B cell (primary cell): Measurements from ENCODE around the gene ZNF507. TPM values are rescaled to one million over a fixed set of nuclear protein-coding genes. Genes with fewer than 3 reads are reported as not detected.

ENCODE experiments used
- ATAC-seq: fragments of 200-7000 bp; cut with Tn5 transposase; one replicate; pipeline ENCODE4 v1.10.0; 2021; ENCODE audit warnings: low read depth, mild to moderate bottlenecking, moderate number of reproducible peaks, moderate library complexity
- CTCF ChIA-PET: fragments of 350-600 bp; sonication (Branson Sonifier 250); formaldehyde crosslinking; loops from one replicate; lab custom pipeline; 2021; ENCODE audit warnings: antibody characterized with exemption, inconsistent platforms; lab: Charles Lee
- POLR2A ChIA-PET: fragments of 350-600 bp; sonication (Branson Sonifier 250); formaldehyde crosslinking; loops from one replicate; lab custom pipeline; 2021; ENCODE audit warnings: antibody characterized with exemption; lab: Charles Lee
- DNase-seq: peaks from one replicate; pipeline ENCODE4 v3.0.0; 2013
- H2AFZ ChIP-seq: 2 replicates; pipeline ENCODE4 v1.6.1; 2012; ENCODE audit warnings: mild to moderate bottlenecking, low read depth, low read length; ENCODE audit not compliant: insufficient read depth, poor library complexity, severe bottlenecking
- H3K27ac ChIP-seq, 2 donors: 1 replicate in 1 of 2; 2 replicates in 1 of 2; pipeline ENCODE4 v1.5.1; 2012 to 2013; ENCODE audit warnings: low read length in 2 of 2, mild to moderate bottlenecking in 2 of 2, moderate library complexity in 1 of 2
- H3K27me3 ChIP-seq, 4 experiments: fragments of 200-600 bp in 1 of 4; sonication (generic) in 1 of 4; replicated peaks in 1 of 4; 1 replicate in 2 of 4; 2 replicates in 2 of 4; pipeline versions ENCODE4 v1.6.1 to v1.7.0; 2013 to 2016; ENCODE audit warnings: low read length in 3 of 4, mild to moderate bottlenecking in 2 of 4, mixed read lengths in 1 of 4, moderate library complexity in 1 of 4; ENCODE audit not compliant: insufficient read depth in 4 of 4, control insufficient read depth in 3 of 4; ENCODE audit errors: control extremely low read depth in 1 of 4
- H3K36me3 ChIP-seq, 2 experiments: replicated peaks in 1 of 2; 1 replicate in 1 of 2; 2 replicates in 1 of 2; pipeline versions ENCODE4 v1.6.1 to v1.7.1; 2013; ENCODE audit warnings: low read length in 1 of 2; ENCODE audit not compliant: insufficient read depth in 2 of 2, control insufficient read depth in 1 of 2; ENCODE audit errors: control extremely low read depth in 1 of 2, extremely low read depth in 1 of 2
- H3K4me1 ChIP-seq, 2 donors: fragments of 200-600 bp in 1 of 2; sonication (generic) in 1 of 2; 1 replicate in 1 of 2; 2 replicates in 1 of 2; pipeline versions ENCODE4 v1.5.1 to v1.6.1; 2013 to 2017; ENCODE audit warnings: low read length in 2 of 2; ENCODE audit not compliant: control insufficient read depth in 2 of 2, insufficient read depth in 2 of 2
- H3K4me2 ChIP-seq: replicated peaks from 2 replicates; pipeline ENCODE3; 2012; ENCODE audit warnings: mild to moderate bottlenecking, low read depth, low read length; ENCODE audit not compliant: poor library complexity, severe bottlenecking
- H3K4me3 ChIP-seq, 5 experiments: fragments of 200-600 bp in 1 of 5; sonication (generic) in 1 of 5; 1 replicate in 3 of 5; 2 replicates in 2 of 5; pipeline versions ENCODE4 v1.5.1 to v1.7.0; 2011 to 2016; ENCODE audit warnings: low read length in 4 of 5, mild to moderate bottlenecking in 4 of 5, low read depth in 2 of 5, control low read depth in 1 of 5, moderate library complexity in 1 of 5; ENCODE audit not compliant: insufficient read depth in 1 of 5; ENCODE audit errors: control extremely low read depth in 1 of 5, extremely low read depth in 1 of 5
- H3K79me2 ChIP-seq: fragments of 200-600 bp; sonication (generic); one replicate; pipeline ENCODE4 v1.6.0; 2016; ENCODE audit warnings: low read length; ENCODE audit not compliant: control insufficient read depth, insufficient read depth
- H3K9ac ChIP-seq: fragments of 200-600 bp; sonication (generic); 2 replicates; pipeline ENCODE4 v1.6.1; 2017; ENCODE audit warnings: mild to moderate bottlenecking, low read length, moderate library complexity
- H3K9me3 ChIP-seq, 3 donors: one replicate each; pipeline versions ENCODE4 v1.6.1 to v1.7.1; 2013; ENCODE audit warnings: low read length in 2 of 3; ENCODE audit not compliant: control insufficient read depth in 2 of 3, insufficient read depth in 1 of 3; ENCODE audit errors: control extremely low read depth in 1 of 3
- H4K20me1 ChIP-seq: 2 replicates; pipeline ENCODE4 v1.6.0; 2012; ENCODE audit warnings: mild to moderate bottlenecking, low read length; ENCODE audit not compliant: insufficient read depth, control insufficient read depth, poor library complexity, severe bottlenecking
- H3K27ac Mint-ChIP-seq: one replicate; pipeline ENCODE4 v1.8.0; 2021; ENCODE audit warnings: mixed read lengths
- H3K27me3 Mint-ChIP-seq: one replicate; pipeline ENCODE4 v1.8.0; 2021; ENCODE audit warnings: mixed read lengths
- H3K4me1 Mint-ChIP-seq: one replicate; pipeline ENCODE4 v1.8.0; 2021; ENCODE audit warnings: mixed read lengths
- H3K4me3 Mint-ChIP-seq: one replicate; pipeline ENCODE4 v1.8.0; 2021; ENCODE audit warnings: mixed read lengths
- H3K9me3 Mint-ChIP-seq: one replicate; pipeline ENCODE4 v1.8.0; 2022; ENCODE audit warnings: mixed read lengths; ENCODE audit not compliant: insufficient read depth
- CTCF ChIP-seq: fragments of 200-600 bp; IDR thresholded peaks from one replicate; pipeline ENCODE4 v1.8.0; 2022; ENCODE audit warnings: antibody characterized with exemption, mild to moderate bottlenecking
- EZH2 ChIP-seq: IDR thresholded peaks from 2 replicates; pipeline ENCODE4 v1.6.1; 2012; ENCODE audit warnings: borderline replicate concordance, low read depth, mild to moderate bottlenecking, moderate library complexity, low read length; ENCODE audit not compliant: insufficient read depth, poor library complexity, severe bottlenecking
- WGBS: methylation state at CpG from one replicate; pipeline ENCODE4 v1.1.5; 2013; ENCODE audit warnings: missing lambda C conversion rate; ENCODE audit not compliant: insufficient coverage; 5-methylcytosine and 5-hydroxymethylcytosine counted together
- intact Hi-C: fragments of 100-400 bp; cut with micrococcal nuclease; formaldehyde crosslinking; loops from one replicate; pipeline ENCODE4 v1.10.0; 2022
- polyA plus RNA-seq: library from polyadenylated mRNA; depleted of rRNA; stranded (reverse); fragments of >200 nt; gene quantifications from 2 replicates; pipeline ENCODE4 v1.2.3, GENCODE V29; 2012
- total RNA-seq, 2 donors: library from RNA; stranded (reverse); fragments of 120-200 nt in 1 of 2; gene quantifications; 1 replicate in 1 of 2; 2 replicates in 1 of 2; pipeline versions ENCODE4 v1.2.3 to v1.2.4, GENCODE V29; 2013 to 2022

Gene ZNF507
- total and polyA plus RNA-seq, 2 donors (not counting 1 experiment from before 2014, with no cell fraction given), result 13.6 to 38.6 TPM

DNA sequence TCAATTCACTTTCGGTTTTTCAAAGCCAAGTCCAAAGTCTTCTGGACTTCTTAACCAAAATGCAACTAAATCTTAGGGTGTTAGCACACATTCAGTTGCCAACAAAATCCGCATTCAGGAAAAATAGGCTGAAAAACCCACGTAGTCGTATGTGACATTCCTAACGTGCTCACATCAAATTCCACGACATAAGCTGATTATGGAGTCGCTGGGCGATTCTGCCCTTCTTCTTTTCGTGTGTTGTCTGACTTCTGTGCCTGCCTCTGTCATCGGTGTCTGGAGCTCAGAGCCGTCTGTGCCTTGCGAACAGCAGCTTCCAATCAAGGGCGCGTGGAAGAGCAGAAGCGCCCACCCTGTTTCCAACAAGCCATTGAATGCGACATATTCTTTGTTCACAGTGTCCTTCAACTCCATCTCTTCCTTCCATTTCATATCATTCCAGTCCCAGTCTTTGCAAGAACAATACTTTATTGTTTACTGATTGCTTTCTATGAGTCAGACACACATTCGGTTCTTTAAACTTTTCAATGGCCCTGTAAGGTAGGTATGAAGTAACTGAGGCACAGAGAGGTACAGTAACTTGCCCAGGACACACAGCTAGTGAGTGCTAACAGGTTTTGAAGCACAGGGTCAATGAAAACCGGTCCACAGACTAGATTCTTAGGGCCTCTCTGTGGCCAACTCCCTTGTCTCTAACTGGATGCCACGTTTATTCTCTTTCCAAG lies 8.2 kb upstream of the ZNF507 start:
- CTCF ChIA-PET, result interaction anchor here (0.8 to 2.6 kb wide), 8 partner anchors 9 to 243 kb away, joined by 3 to 12 read pairs (median 3); partner anchors contain the start of gene ZNF507
- H3K27ac ChIP-seq, result no peak overlapping the region
- no peak overlapping the region for H3K4me3 ChIP-seq
- no peaks in the 10 kb centered on the region for H3K4me1 ChIP-seq
- no peak for ATAC-seq
- Mint-ChIP-seq H3K27ac (no peak overlapping the region), H3K9me3 (no peaks in the 10 kb centered on the region), H3K4me1 (no peaks in the 10 kb centered on the region), H3K4me3 (no peak overlapping the region), H3K27me3 (peaks cover 8% of the 10 kb centered on the region)
- POLR2A ChIA-PET, result no interaction called here
- H2AFZ ChIP-seq, result no peak overlapping the region
- no peaks in the 10 kb centered on the region for H3K36me3 ChIP-seq
- WGBS, result 95% methylated on average over 18 of the region's 19 CpGs
- intact Hi-C loops, result no loop called here
- H3K9me3 ChIP-seq, result no peaks in the 10 kb centered on the region
- H4K20me1 ChIP-seq, result no peaks in the 10 kb centered on the region
- DNase-seq, result no peak
- no peaks in the 10 kb centered on the region for H3K79me2 ChIP-seq
- peaks cover 0 to 8% (median 0%) of the 10 kb centered on the region in 4 experiments for H3K27me3 ChIP-seq
- H3K4me2 ChIP-seq, result no peak overlapping the region
- no peak overlapping the region for H3K9ac ChIP-seq
- TF ChIP-seq CTCF (no peak), EZH2 (no peak)

DNA sequence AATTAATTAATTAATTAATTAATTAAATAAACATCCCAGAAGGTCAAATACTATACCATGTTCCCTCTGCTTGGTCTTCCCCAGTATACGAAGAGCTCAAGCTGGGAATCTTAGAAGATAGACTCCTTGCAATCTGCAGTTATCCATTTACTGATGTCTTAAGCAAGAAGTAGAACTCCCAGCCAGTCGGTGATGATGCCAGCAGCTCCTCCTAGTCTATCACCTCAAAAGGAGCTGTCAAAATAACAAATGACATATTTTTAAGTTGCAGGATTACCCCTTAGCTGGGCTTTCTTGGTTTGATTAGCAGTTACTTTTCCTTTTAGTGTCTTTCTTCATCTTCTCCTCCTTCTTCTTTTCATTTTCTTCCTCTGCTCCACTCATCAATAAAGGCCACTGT lies 6.0 kb upstream of the ZNF507 start:
- no peak overlapping the region for H3K4me3 ChIP-seq
- no peaks in the 10 kb centered on the region for H3K79me2 ChIP-seq
- H3K4me1 ChIP-seq, result no peaks in the 10 kb centered on the region
- Mint-ChIP-seq H3K4me1 (no peaks in the 10 kb centered on the region), H3K27me3 (peaks cover under 1% of the 10 kb centered on the region), H3K27ac (no peak overlapping the region), H3K9me3 (no peaks in the 10 kb centered on the region), H3K4me3 (no peak overlapping the region)
- TF ChIP-seq EZH2 (no peak), CTCF (no peak)
- no peak overlapping the region for H2AFZ ChIP-seq
- H3K4me2 ChIP-seq, result no peak overlapping the region
- H3K27ac ChIP-seq, result no peak overlapping the region
- H4K20me1 ChIP-seq, result no peaks in the 10 kb centered on the region
- WGBS, result 100% methylated on average over 1 of the region's 2 CpGs
- intact Hi-C loops, result no loop called here
- no peaks in the 10 kb centered on the region for H3K36me3 ChIP-seq
- ChIA-PET POLR2A (no interaction called here), CTCF (interaction anchor here (0.5 to 2.2 kb wide), 13 partner anchors 8 to 260 kb away, joined by 3 to 11 read pairs (median 5); no protein-coding TSS in a partner anchor)
- H3K9ac ChIP-seq, result no peak overlapping the region
- peaks cover 0 to 6% (median 0%) of the 10 kb centered on the region in 3 donors for H3K9me3 ChIP-seq
- DNase-seq (no peak), ATAC-seq (no peak)
- H3K27me3 ChIP-seq, result peaks cover 0 to 7% (median 0%) of the 10 kb centered on the region in 4 experiments
